ENCODE results near the gene ENTPD6.
"Not testable (repeated sequence)": the region's sequence is repeated elsewhere in the genome, so short reads cannot be mapped to it uniquely, and the experiment has no call there.

DNA sequence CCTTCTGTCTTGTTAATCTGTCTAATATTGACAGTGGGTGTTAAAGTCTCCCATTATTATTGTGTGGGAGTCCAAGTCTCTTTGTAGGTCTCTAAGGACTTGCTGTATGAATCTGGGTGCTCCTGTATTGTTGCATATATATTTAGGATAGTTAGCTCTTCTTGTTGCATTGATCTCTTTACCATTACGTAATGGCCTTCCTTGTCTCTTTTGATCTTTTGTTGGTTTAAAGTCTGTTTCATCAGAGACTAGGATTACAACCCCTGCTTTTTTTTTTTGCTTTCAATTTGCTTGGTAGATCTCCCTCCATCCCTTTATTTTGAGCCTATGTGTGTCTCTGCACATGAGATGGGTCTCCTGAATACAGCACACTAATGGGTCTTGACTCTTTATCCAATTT lies 11.1 kb upstream of the ENTPD6 start:
- TF ChIP-seq, protein P1, sequence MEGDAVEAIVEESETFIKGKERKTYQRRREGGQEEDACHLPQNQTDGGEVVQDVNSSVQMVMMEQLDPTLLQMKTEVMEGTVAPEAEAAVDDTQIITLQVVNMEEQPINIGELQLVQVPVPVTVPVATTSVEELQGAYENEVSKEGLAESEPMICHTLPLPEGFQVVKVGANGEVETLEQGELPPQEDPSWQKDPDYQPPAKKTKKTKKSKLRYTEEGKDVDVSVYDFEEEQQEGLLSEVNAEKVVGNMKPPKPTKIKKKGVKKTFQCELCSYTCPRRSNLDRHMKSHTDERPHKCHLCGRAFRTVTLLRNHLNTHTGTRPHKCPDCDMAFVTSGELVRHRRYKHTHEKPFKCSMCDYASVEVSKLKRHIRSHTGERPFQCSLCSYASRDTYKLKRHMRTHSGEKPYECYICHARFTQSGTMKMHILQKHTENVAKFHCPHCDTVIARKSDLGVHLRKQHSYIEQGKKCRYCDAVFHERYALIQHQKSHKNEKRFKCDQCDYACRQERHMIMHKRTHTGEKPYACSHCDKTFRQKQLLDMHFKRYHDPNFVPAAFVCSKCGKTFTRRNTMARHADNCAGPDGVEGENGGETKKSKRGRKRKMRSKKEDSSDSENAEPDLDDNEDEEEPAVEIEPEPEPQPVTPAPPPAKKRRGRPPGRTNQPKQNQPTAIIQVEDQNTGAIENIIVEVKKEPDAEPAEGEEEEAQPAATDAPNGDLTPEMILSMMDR (IDR thresholded peaks at IDR 0.05; ENCODE audit: poor library complexity): not testable (repeated sequence)
- not testable (repeated sequence) for TF ChIP-seq EZH2 (IDR thresholded peaks at IDR 0.05; ENCODE audit: borderline replicate concordance); EZH2phosphoT487 (IDR thresholded peaks at IDR 0.05; ENCODE audit: low read depth, severe bottlenecking, unreplicated experiment)
